ENCODE measurements around the gene EOGT.

EOGT gene

GRCh38 chr3:69009559-69010410, 3.7 kb downstream of the EOGT start:
- Histone ChIP-seq H3K36me3 (ENCODE audit: control insufficient read depth, insufficient read depth, low read length) (no peaks in the 10 kb centered on the region), H3K27me3 (ENCODE audit: control insufficient read depth, insufficient read depth, low read length, poor library complexity, severe bottlenecking) (peaks cover 34% of the 10 kb centered on the region), H3K4me1 (ENCODE audit: control insufficient read depth, insufficient read depth, low read length) (peaks cover 14% of the 10 kb centered on the region), H3K27ac (ENCODE audit: insufficient read depth, low read depth, low read length, poor library complexity, severe bottlenecking) (no peak overlapping the region), H3K9me3 (ENCODE audit: control insufficient read depth, low read length) (no peaks in the 10 kb centered on the region), H3K4me3 (ENCODE audit: insufficient read depth, low read depth, low read length) (no peak overlapping the region)
- 8 to 21% methylated on average over 3 of the region's 3 CpGs for WGBS, 2 experiments

- Histone ChIP-seq H3K4me3 (ENCODE audit: insufficient read depth, low read depth, low read length) (no peak overlapping the region), H3K36me3 (ENCODE audit: control insufficient read depth, insufficient read depth, low read length) (no peaks in the 10 kb centered on the region), H3K27ac (ENCODE audit: insufficient read depth, low read depth, low read length, poor library complexity, severe bottlenecking) (no peak overlapping the region), H3K4me1 (ENCODE audit: control insufficient read depth, insufficient read depth, low read length) (peaks cover 14% of the 10 kb centered on the region), H3K27me3 (ENCODE audit: control insufficient read depth, insufficient read depth, low read length, poor library complexity, severe bottlenecking) (peaks cover 26% of the 10 kb centered on the region), H3K9me3 (ENCODE audit: control insufficient read depth, low read length) (no peaks in the 10 kb centered on the region)
- 58 to 62% methylated on average over 2 of the region's 2 CpGs for WGBS, 2 experiments
Measured at GRCh38 chr3:69008980-69009379, 4.5 kb downstream of the EOGT start.

- Histone ChIP-seq H3K27me3 (ENCODE audit: control insufficient read depth, insufficient read depth, low read length, poor library complexity, severe bottlenecking) (no peaks in the 10 kb centered on the region), H3K4me1 (ENCODE audit: control insufficient read depth, insufficient read depth, low read length) (peaks cover 14% of the 10 kb centered on the region), H3K4me3 (ENCODE audit: insufficient read depth, low read depth, low read length) (no peak overlapping the region), H3K27ac (ENCODE audit: insufficient read depth, low read depth, low read length, poor library complexity, severe bottlenecking) (no peak overlapping the region), H3K36me3 (ENCODE audit: control insufficient read depth, insufficient read depth, low read length) (no peaks in the 10 kb centered on the region), H3K9me3 (ENCODE audit: control insufficient read depth, low read length) (no peaks in the 10 kb centered on the region)
- WGBS, 2 experiments: 91 to 100% methylated on average over 3 to 4 of the region's 5 CpGs
Measured at GRCh38 chr3:69005791-69006482, 7.5 kb downstream of the EOGT start.

GRCh38 chr3:69005071-69005790, 8.3 kb downstream of the EOGT start:
- Histone ChIP-seq H3K4me3 (ENCODE audit: insufficient read depth, low read depth, low read length) (no peak overlapping the region), H3K9me3 (ENCODE audit: control insufficient read depth, low read length) (no peaks in the 10 kb centered on the region), H3K4me1 (ENCODE audit: control insufficient read depth, insufficient read depth, low read length) (peaks cover 14% of the 10 kb centered on the region), H3K36me3 (ENCODE audit: control insufficient read depth, insufficient read depth, low read length) (no peaks in the 10 kb centered on the region), H3K27ac (ENCODE audit: insufficient read depth, low read depth, low read length, poor library complexity, severe bottlenecking) (no peak overlapping the region), H3K27me3 (ENCODE audit: control insufficient read depth, insufficient read depth, low read length, poor library complexity, severe bottlenecking) (no peaks in the 10 kb centered on the region)
- 91 to 93% methylated on average over 6 of the region's 6 CpGs for WGBS, 2 experiments

GRCh38 chr3:69004138-69004537, 9.3 kb downstream of the EOGT start:
- Histone ChIP-seq H3K9me3 (ENCODE audit: control insufficient read depth, low read length) (no peaks in the 10 kb centered on the region), H3K4me3 (ENCODE audit: insufficient read depth, low read depth, low read length) (no peak overlapping the region), H3K4me1 (ENCODE audit: control insufficient read depth, insufficient read depth, low read length) (peaks cover 6% of the 10 kb centered on the region), H3K36me3 (ENCODE audit: control insufficient read depth, insufficient read depth, low read length) (no peaks in the 10 kb centered on the region), H3K27me3 (ENCODE audit: control insufficient read depth, insufficient read depth, low read length, poor library complexity, severe bottlenecking) (no peaks in the 10 kb centered on the region), H3K27ac (ENCODE audit: insufficient read depth, low read depth, low read length, poor library complexity, severe bottlenecking) (no peak overlapping the region)
- WGBS, 2 experiments: 94 to 96% methylated on average over 8 to 9 of the region's 9 CpGs

- 97 to 100% methylated on average over 1 of the region's 1 CpG for WGBS, 2 experiments
- Histone ChIP-seq H3K4me1 (ENCODE audit: control insufficient read depth, insufficient read depth, low read length) (no peaks in the 10 kb centered on the region), H3K36me3 (ENCODE audit: control insufficient read depth, insufficient read depth, low read length) (no peaks in the 10 kb centered on the region), H3K27me3 (ENCODE audit: control insufficient read depth, insufficient read depth, low read length, poor library complexity, severe bottlenecking) (no peaks in the 10 kb centered on the region), H3K4me3 (ENCODE audit: insufficient read depth, low read depth, low read length) (no peak overlapping the region), H3K9me3 (ENCODE audit: control insufficient read depth, low read length) (no peaks in the 10 kb centered on the region), H3K27ac (ENCODE audit: insufficient read depth, low read depth, low read length, poor library complexity, severe bottlenecking) (no peak overlapping the region)
Measured at GRCh38 chr3:68999605-69000004, 13.9 kb downstream of the EOGT start.

- Histone ChIP-seq H3K36me3 (ENCODE audit: control insufficient read depth, insufficient read depth, low read length) (no peaks in the 10 kb centered on the region), H3K9me3 (ENCODE audit: control insufficient read depth, low read length) (no peaks in the 10 kb centered on the region), H3K27me3 (ENCODE audit: control insufficient read depth, insufficient read depth, low read length, poor library complexity, severe bottlenecking) (no peaks in the 10 kb centered on the region), H3K4me3 (ENCODE audit: insufficient read depth, low read depth, low read length) (no peak overlapping the region), H3K4me1 (ENCODE audit: control insufficient read depth, insufficient read depth, low read length) (no peaks in the 10 kb centered on the region), H3K27ac (ENCODE audit: insufficient read depth, low read depth, low read length, poor library complexity, severe bottlenecking) (no peak overlapping the region)
Measured at GRCh38 chr3:68999158-68999557, 14.3 kb downstream of the EOGT start.

- no peaks in the 10 kb centered on the region for H3K9me3 ChIP-seq (ENCODE audit: control insufficient read depth, low read length)
- 95 to 96% methylated on average over 6 of the region's 6 CpGs for WGBS, 2 experiments
- H3K27ac ChIP-seq (ENCODE audit: insufficient read depth, low read depth, low read length, poor library complexity, severe bottlenecking): no peak overlapping the region
- H3K4me1 ChIP-seq (ENCODE audit: control insufficient read depth, insufficient read depth, low read length): no peaks in the 10 kb centered on the region
- no peaks in the 10 kb centered on the region for H3K27me3 ChIP-seq (ENCODE audit: control insufficient read depth, insufficient read depth, low read length, poor library complexity, severe bottlenecking)
- no peaks in the 10 kb centered on the region for H3K36me3 ChIP-seq (ENCODE audit: control insufficient read depth, insufficient read depth, low read length)
- no peak overlapping the region for H3K4me3 ChIP-seq (ENCODE audit: insufficient read depth, low read depth, low read length)
Measured at GRCh38 chr3:68997887-68998286, 15.6 kb downstream of the EOGT start.

GRCh38 chr3:68996356-68996995, 17.0 kb downstream of the EOGT start:
- Histone ChIP-seq H3K27me3 (ENCODE audit: control insufficient read depth, insufficient read depth, low read length, poor library complexity, severe bottlenecking) (no peaks in the 10 kb centered on the region), H3K4me1 (ENCODE audit: control insufficient read depth, insufficient read depth, low read length) (no peaks in the 10 kb centered on the region), H3K4me3 (ENCODE audit: insufficient read depth, low read depth, low read length) (no peak overlapping the region), H3K36me3 (ENCODE audit: control insufficient read depth, insufficient read depth, low read length) (no peaks in the 10 kb centered on the region), H3K9me3 (ENCODE audit: control insufficient read depth, low read length) (no peaks in the 10 kb centered on the region), H3K27ac (ENCODE audit: insufficient read depth, low read depth, low read length, poor library complexity, severe bottlenecking) (no peak overlapping the region)
- 82% methylated on average over 8 of the region's 8 CpGs for WGBS, 2 experiments

GRCh38 chr3:68988740-68989139, 24.7 kb downstream of the EOGT start:
- Histone ChIP-seq H3K36me3 (ENCODE audit: control insufficient read depth, insufficient read depth, low read length) (no peaks in the 10 kb centered on the region), H3K27ac (ENCODE audit: insufficient read depth, low read depth, low read length, poor library complexity, severe bottlenecking) (no peak overlapping the region), H3K27me3 (ENCODE audit: control insufficient read depth, insufficient read depth, low read length, poor library complexity, severe bottlenecking) (no peaks in the 10 kb centered on the region), H3K4me1 (ENCODE audit: control insufficient read depth, insufficient read depth, low read length) (no peaks in the 10 kb centered on the region), H3K9me3 (ENCODE audit: control insufficient read depth, low read length) (no peaks in the 10 kb centered on the region), H3K4me3 (ENCODE audit: insufficient read depth, low read depth, low read length) (no peak overlapping the region)
- WGBS, 2 experiments: 96 to 98% methylated on average over 4 of the region's 4 CpGs

All from ectodermal cell (in vitro differentiated cells).